Bronchial epithelial cell (primary cell): Measurements from ENCODE around the gene SORCS2. TPM values are rescaled to one million over a fixed set of nuclear protein-coding genes. Genes with fewer than 3 reads are reported as not detected.

Source experiments
- DNase-seq: peaks from one replicate; pipeline ENCODE4 v3.0.0-alpha.2; 2010; ENCODE audit warnings: low read depth
- FAIRE-seq: peaks from 2 replicates; lab custom pipeline; 2011; peaks lifted over from hg19 to GRCh38; lab: Jason Lieb, UNC
- H3K27me3 ChIP-seq: 2 replicates; pipeline ENCODE4 v1.5.1; 2011; ENCODE audit warnings: low read length; ENCODE audit not compliant: control insufficient read depth, insufficient read depth
- H3K36me3 ChIP-seq: 2 replicates; pipeline ENCODE4 v1.5.1; 2011; ENCODE audit warnings: low read length; ENCODE audit not compliant: control insufficient read depth, insufficient read depth
- H3K4me3 ChIP-seq: 2 replicates; pipeline ENCODE4 v1.5.1; 2011; ENCODE audit warnings: mild to moderate bottlenecking, low read depth, low read length, control low read depth
- total RNA-seq: library from RNA; depleted of rRNA; stranded (reverse); fragments of >200 nt; gene quantifications from 2 replicates; pipeline ENCODE4 v1.2.1, GENCODE V29; 2014
- TF ChIP-seq, protein P1 (sequence below): IDR thresholded peaks from 2 replicates; pipeline ENCODE4 v1.5.1; 2011; ENCODE audit warnings: mild to moderate bottlenecking, moderate library complexity, low read length, control low read depth, inconsistent platforms; ENCODE audit not compliant: insufficient read depth, severe bottlenecking

SORCS2 gene
- total RNA-seq, 1 donor from 2014 or later, result under 0.01 TPM

GRCh38 chr4:7353046-7353790 is 160.9 kb downstream of the SORCS2 start:
- no peak for FAIRE-seq
- Histone ChIP-seq H3K4me3 (no peak overlapping the region), H3K27me3 (no peaks in the 10 kb centered on the region), H3K36me3 (no peaks in the 10 kb centered on the region)
- DNase-seq, result no peak
- TF ChIP-seq, protein P1, sequence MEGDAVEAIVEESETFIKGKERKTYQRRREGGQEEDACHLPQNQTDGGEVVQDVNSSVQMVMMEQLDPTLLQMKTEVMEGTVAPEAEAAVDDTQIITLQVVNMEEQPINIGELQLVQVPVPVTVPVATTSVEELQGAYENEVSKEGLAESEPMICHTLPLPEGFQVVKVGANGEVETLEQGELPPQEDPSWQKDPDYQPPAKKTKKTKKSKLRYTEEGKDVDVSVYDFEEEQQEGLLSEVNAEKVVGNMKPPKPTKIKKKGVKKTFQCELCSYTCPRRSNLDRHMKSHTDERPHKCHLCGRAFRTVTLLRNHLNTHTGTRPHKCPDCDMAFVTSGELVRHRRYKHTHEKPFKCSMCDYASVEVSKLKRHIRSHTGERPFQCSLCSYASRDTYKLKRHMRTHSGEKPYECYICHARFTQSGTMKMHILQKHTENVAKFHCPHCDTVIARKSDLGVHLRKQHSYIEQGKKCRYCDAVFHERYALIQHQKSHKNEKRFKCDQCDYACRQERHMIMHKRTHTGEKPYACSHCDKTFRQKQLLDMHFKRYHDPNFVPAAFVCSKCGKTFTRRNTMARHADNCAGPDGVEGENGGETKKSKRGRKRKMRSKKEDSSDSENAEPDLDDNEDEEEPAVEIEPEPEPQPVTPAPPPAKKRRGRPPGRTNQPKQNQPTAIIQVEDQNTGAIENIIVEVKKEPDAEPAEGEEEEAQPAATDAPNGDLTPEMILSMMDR, result no peak

- no peak for FAIRE-seq
- Histone ChIP-seq H3K36me3 (no peaks in the 10 kb centered on the region), H3K27me3 (no peaks in the 10 kb centered on the region), H3K4me3 (no peak overlapping the region)
- TF ChIP-seq, protein P1, result no peak
- DNase-seq, result no peak
Measured at GRCh38 chr4:7353846-7354610, 161.7 kb downstream of the SORCS2 start.

DNA sequence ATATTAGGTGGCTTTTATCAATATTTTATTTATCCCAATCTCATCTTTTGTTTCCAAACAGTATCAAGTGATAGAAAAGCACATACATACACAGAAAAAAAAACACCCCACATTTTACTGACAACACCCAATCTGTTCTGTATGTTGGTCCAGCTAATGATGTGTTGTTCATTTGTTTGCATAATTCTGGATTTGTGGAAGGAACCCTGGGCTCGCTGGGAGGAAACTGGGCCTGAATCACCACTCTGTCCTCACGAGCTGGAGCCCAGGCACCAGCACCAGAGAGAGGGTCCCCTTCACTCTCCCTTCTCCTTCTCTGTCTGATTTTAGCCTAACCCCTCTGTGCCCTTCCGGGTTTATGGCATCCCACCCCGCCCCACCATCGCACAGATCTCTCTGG is 162.6 kb downstream of the SORCS2 start:
- DNase-seq (no peak), FAIRE-seq (no peak)
- Histone ChIP-seq H3K4me3 (no peak overlapping the region), H3K27me3 (no peaks in the 10 kb centered on the region), H3K36me3 (no peaks in the 10 kb centered on the region)
- TF ChIP-seq, protein P1, result no peak

- TF ChIP-seq, protein P1, result no peak
- no peak for FAIRE-seq
Measured at GRCh38 chr4:7355795-7356194, 163.5 kb downstream of the SORCS2 start.

GRCh38 chr4:7356667-7357310 is 164.5 kb downstream of the SORCS2 start:
- Histone ChIP-seq H3K4me3 (no peak overlapping the region), H3K27me3 (no peaks in the 10 kb centered on the region), H3K36me3 (no peaks in the 10 kb centered on the region)
- TF ChIP-seq, protein P1, result no peak
- FAIRE-seq (no peak), DNase-seq (no peak)

More at GRCh38 chr4:7355795-7356194, 163.5 kb downstream of the SORCS2 start:
- H3K4me3 ChIP-seq, result no peak overlapping the region
- no peaks in the 10 kb centered on the region for H3K27me3 ChIP-seq
- no peaks in the 10 kb centered on the region for H3K36me3 ChIP-seq
- DNase-seq, result no peak
